ENCODE measurements around the gene ACP2.

Gene ACP2

GRCh38 chr11:47280860-47281259 lies 32.2 kb upstream of the ACP2 start:
- no peak overlapping the region for H3K4me3 ChIP-seq (replicated peaks; ENCODE audit: insufficient read depth, low read length)
- TF ChIP-seq SPI1 (IDR thresholded peaks at IDR 0.05; ENCODE audit: borderline replicate concordance, low read depth) (no peak), CTCF (IDR thresholded peaks at IDR 0.05; ENCODE audit: insufficient read depth, low read length) (no peak), GABPA (IDR thresholded peaks at IDR 0.05; ENCODE audit: low read depth) (no peak), POLR2AphosphoS5 (IDR thresholded peaks at IDR 0.05; ENCODE audit: low read depth) (no peak), REST (IDR thresholded peaks at IDR 0.05; ENCODE audit: insufficient replicate concordance, low read depth) (no peak)
- H3K27ac ChIP-seq (replicated peaks): no peak overlapping the region
- no peak for DNase-seq (ENCODE audit: low read depth in 1 of 2, low spot score in 1 of 2)
- H3K27me3 ChIP-seq (ENCODE audit: insufficient read depth, poor library complexity, severe bottlenecking): no peaks in the 10 kb centered on the region

- DNase-seq (ENCODE audit: low read depth in 1 of 2, low spot score in 1 of 2): no peak
- no peaks in the 10 kb centered on the region for H3K27me3 ChIP-seq (ENCODE audit: insufficient read depth, poor library complexity, severe bottlenecking)
- no peak overlapping the region for H3K27ac ChIP-seq (replicated peaks)
- TF ChIP-seq GABPA (IDR thresholded peaks at IDR 0.05; ENCODE audit: low read depth) (no peak), SPI1 (IDR thresholded peaks at IDR 0.05; ENCODE audit: borderline replicate concordance, low read depth) (no peak), REST (IDR thresholded peaks at IDR 0.05; ENCODE audit: insufficient replicate concordance, low read depth) (no peak), POLR2AphosphoS5 (IDR thresholded peaks at IDR 0.05; ENCODE audit: low read depth) (no peak), CTCF (IDR thresholded peaks at IDR 0.05; ENCODE audit: insufficient read depth, low read length) (no peak)
- H3K4me3 ChIP-seq (replicated peaks; ENCODE audit: insufficient read depth, low read length): no peak overlapping the region
Measured at GRCh38 chr11:47280099-47280498, 31.5 kb upstream of the ACP2 start.

GRCh38 chr11:47278769-47279168 lies 30.2 kb upstream of the ACP2 start:
- H3K27me3 ChIP-seq (ENCODE audit: insufficient read depth, poor library complexity, severe bottlenecking): no peaks in the 10 kb centered on the region
- H3K27ac ChIP-seq (replicated peaks): no peak overlapping the region
- DNase-seq (ENCODE audit: low read depth in 1 of 2, low spot score in 1 of 2): no peak
- H3K4me3 ChIP-seq (replicated peaks; ENCODE audit: insufficient read depth, low read length): no peak overlapping the region
- TF ChIP-seq POLR2AphosphoS5 (IDR thresholded peaks at IDR 0.05; ENCODE audit: low read depth) (no peak), SPI1 (IDR thresholded peaks at IDR 0.05; ENCODE audit: borderline replicate concordance, low read depth) (no peak), CTCF (IDR thresholded peaks at IDR 0.05; ENCODE audit: insufficient read depth, low read length) (no peak), GABPA (IDR thresholded peaks at IDR 0.05; ENCODE audit: low read depth) (no peak), REST (IDR thresholded peaks at IDR 0.05; ENCODE audit: insufficient replicate concordance, low read depth) (no peak)
